ENCODE data around the gene PPP2CA. TPM values are rescaled to one million over a fixed set of nuclear protein-coding genes. Genes with fewer than 3 reads are reported as not detected.

Gene PPP2CA
- total and polyA plus RNA-seq, 4 donors: 32.2 to 117 (median 104) TPM

GRCh38 chr5:134228624-134229023 is 2.8 kb upstream of the PPP2CA start:
- H3K27me3 ChIP-seq (ENCODE audit: control insufficient read depth in 3 of 3, insufficient read depth in 3 of 3, low read length in 2 of 3): no peaks in the 10 kb centered on the region
- H3K9me3 ChIP-seq (ENCODE audit: control insufficient read depth in 4 of 4, insufficient read depth in 3 of 4, low read length in 3 of 4): no peaks in the 10 kb centered on the region
- H3K9ac ChIP-seq (ENCODE audit: insufficient read depth in 1 of 2, low read length in 2 of 2): no peak overlapping the region
- H3K27ac ChIP-seq (ENCODE audit: low read depth in 1 of 2, low read length in 1 of 2): peak overlapping the region in 1 of 2 donors; percentile 38
- no peak overlapping the region for H3K4me3 ChIP-seq
- no peak for TF ChIP-seq CTCF (IDR thresholded peaks at IDR 0.05; ENCODE audit: control extremely low read depth, extremely low read depth)
- DNase-seq: no peak
- peaks cover 0 to 7% (median 2%) of the 10 kb centered on the region in 4 donors for H3K36me3 ChIP-seq (ENCODE audit: control insufficient read depth in 4 of 4, insufficient read depth in 4 of 4, low read length in 4 of 4)
- ATAC-seq (ENCODE audit: insufficient read depth, low FRiP score): no peak
- H3K4me1 ChIP-seq (ENCODE audit: control insufficient read depth in 5 of 5, insufficient read depth in 5 of 5, low read length in 5 of 5): peaks cover 0 to 23% (median 8%) of the 10 kb centered on the region in 5 donors

GRCh38 chr5:134227776-134228175 is 1.9 kb upstream of the PPP2CA start:
- peaks cover 0 to 31% (median 9%) of the 10 kb centered on the region in 5 donors for H3K4me1 ChIP-seq (ENCODE audit: control insufficient read depth in 5 of 5, insufficient read depth in 5 of 5, low read length in 5 of 5)
- H3K4me3 ChIP-seq: no peak overlapping the region
- H3K36me3 ChIP-seq (ENCODE audit: control insufficient read depth in 4 of 4, insufficient read depth in 4 of 4, low read length in 4 of 4): peaks cover 0 to 7% (median 2%) of the 10 kb centered on the region in 4 donors
- no peaks in the 10 kb centered on the region for H3K27me3 ChIP-seq (ENCODE audit: control insufficient read depth in 3 of 3, insufficient read depth in 3 of 3, low read length in 2 of 3)
- WGBS, 2 donors: 94 to 100% methylated on average over 3 of the region's 3 CpGs
- no peaks in the 10 kb centered on the region for H3K9me3 ChIP-seq (ENCODE audit: control insufficient read depth in 4 of 4, insufficient read depth in 3 of 4, low read length in 3 of 4)
- TF ChIP-seq CTCF (IDR thresholded peaks at IDR 0.05; ENCODE audit: control extremely low read depth, extremely low read depth): no peak
- DNase-seq: no peak
- H3K9ac ChIP-seq (ENCODE audit: insufficient read depth in 1 of 2, low read length in 2 of 2): no peak overlapping the region
- ATAC-seq (ENCODE audit: insufficient read depth, low FRiP score): no peak
- peak overlapping the region in 1 of 2 donors; percentile 88 for H3K27ac ChIP-seq (ENCODE audit: low read depth in 1 of 2, low read length in 1 of 2)

- Histone ChIP-seq H3K4me1 (ENCODE audit: control insufficient read depth in 5 of 5, insufficient read depth in 5 of 5, low read length in 5 of 5) (peaks cover 0 to 36% (median 10%) of the 10 kb centered on the region in 5 donors), H3K9me3 (ENCODE audit: control insufficient read depth in 4 of 4, insufficient read depth in 3 of 4, low read length in 3 of 4) (no peaks in the 10 kb centered on the region), H3K9ac (ENCODE audit: insufficient read depth in 1 of 2, low read length in 2 of 2) (peak overlapping the region; percentile 89 to 96), H3K27ac (ENCODE audit: low read depth in 1 of 2, low read length in 1 of 2) (peak overlapping the region; percentile 88 to 100), H3K4me3 (no peak overlapping the region), H3K36me3 (ENCODE audit: control insufficient read depth in 4 of 4, insufficient read depth in 4 of 4, low read length in 4 of 4) (peaks cover 0 to 7% (median 2%) of the 10 kb centered on the region in 4 donors), H3K27me3 (ENCODE audit: control insufficient read depth in 3 of 3, insufficient read depth in 3 of 3, low read length in 2 of 3) (no peaks in the 10 kb centered on the region)
- TF ChIP-seq CTCF (IDR thresholded peaks at IDR 0.05; ENCODE audit: control extremely low read depth, extremely low read depth): no peak
- ATAC-seq (ENCODE audit: insufficient read depth, low FRiP score): no peak
- DNase-seq: peak; percentile 30 to 47 (median 43)
- WGBS, 2 donors: 60 to 63% methylated on average over 5 of the region's 5 CpGs
Observed at GRCh38 chr5:134227259-134227658, 1.4 kb upstream of the PPP2CA start.
